ENCODE results near the gene MSANTD3.

DNA sequence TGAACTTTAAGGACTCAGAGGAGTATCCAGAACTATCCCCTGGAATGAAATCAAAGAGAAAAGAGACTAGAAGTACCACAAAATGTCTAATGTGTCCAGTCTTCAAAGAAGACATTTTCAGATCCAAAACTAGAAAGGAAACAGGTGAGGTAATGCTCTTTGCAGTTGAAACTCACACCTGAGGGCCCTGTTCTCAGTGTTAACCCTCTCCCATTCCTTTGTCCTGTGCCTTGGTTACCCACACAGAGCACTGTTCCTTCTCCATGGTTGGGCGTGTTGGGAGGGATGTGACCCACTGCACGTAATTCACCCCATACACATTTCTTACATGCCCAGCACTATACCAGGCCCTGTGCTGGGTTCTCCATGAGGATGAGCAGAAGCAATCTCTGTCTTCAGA, 21.3 kb downstream of the MSANTD3 start:
- TF ChIP-seq SIN3A (IDR thresholded peaks at IDR 0.05; ENCODE audit: borderline replicate concordance in 2 of 2, control insufficient read depth in 1 of 2, low read depth in 2 of 2, low read length in 2 of 2): no peak
- TF ChIP-seq, protein P1, sequence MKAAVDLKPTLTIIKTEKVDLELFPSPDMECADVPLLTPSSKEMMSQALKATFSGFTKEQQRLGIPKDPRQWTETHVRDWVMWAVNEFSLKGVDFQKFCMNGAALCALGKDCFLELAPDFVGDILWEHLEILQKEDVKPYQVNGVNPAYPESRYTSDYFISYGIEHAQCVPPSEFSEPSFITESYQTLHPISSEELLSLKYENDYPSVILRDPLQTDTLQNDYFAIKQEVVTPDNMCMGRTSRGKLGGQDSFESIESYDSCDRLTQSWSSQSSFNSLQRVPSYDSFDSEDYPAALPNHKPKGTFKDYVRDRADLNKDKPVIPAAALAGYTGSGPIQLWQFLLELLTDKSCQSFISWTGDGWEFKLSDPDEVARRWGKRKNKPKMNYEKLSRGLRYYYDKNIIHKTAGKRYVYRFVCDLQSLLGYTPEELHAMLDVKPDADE (conservative IDR thresholded peaks at IDR 0.05; ENCODE audit: control insufficient read depth, low read depth, low read length): no peak
- no peak for TF ChIP-seq KDM1A (IDR thresholded peaks at IDR 0.05)
- no peak for TF ChIP-seq ELF1 (tag; IDR thresholded peaks at IDR 0.05)
- no peak for TF ChIP-seq SMAD3 (CRISPR knock-in tag; conservative IDR thresholded peaks at IDR 0.05)
- no peak for TF ChIP-seq RBBP5 (IDR thresholded peaks at IDR 0.05; ENCODE audit: borderline replicate concordance, insufficient read depth, low read length, poor library complexity, severe bottlenecking)
- TF ChIP-seq ZNF274 (IDR thresholded peaks at IDR 0.05; ENCODE audit: borderline replicate concordance, low read depth, low read length): no peak
- no peak for TF ChIP-seq ZFX (CRISPR knock-in tag; IDR thresholded peaks at IDR 0.05)
- TF ChIP-seq CSDE1 (IDR thresholded peaks at IDR 0.05): no peak

All from K562 (cell line).